Calu3 (cell line): ENCODE measurements around the gene AGA. TPM values are rescaled to one million over a fixed set of nuclear protein-coding genes. Genes with fewer than 3 reads are reported as not detected.

ENCODE experiments used
- BruUV-seq: library from RNA; stranded (reverse); fragments of 400-500 nt; replicated peaks from 2 replicates; lab custom pipeline; 2021; lab: Mats Ljungman, UMichigan
- CTCF ChIA-PET: fragments of 300-600 bp; sonication (Branson Sonifier 250); formaldehyde crosslinking; loops from one replicate; lab custom pipeline; 2022; ENCODE audit warnings: antibody characterized with exemption; lab: Charles Lee
- DNase-seq: peaks from one replicate; pipeline ENCODE4 v3.0.0; 2022
- H3K27ac Mint-ChIP-seq: one replicate; pipeline ENCODE4 v1.8.0; 2022; ENCODE audit warnings: mixed read lengths; ENCODE audit not compliant: unreplicated experiment
- H3K27me3 Mint-ChIP-seq: one replicate; pipeline ENCODE4 v1.8.0; 2022; ENCODE audit warnings: mixed read lengths; ENCODE audit not compliant: unreplicated experiment
- H3K36me3 Mint-ChIP-seq: one replicate; pipeline ENCODE4 v1.8.0; 2022; ENCODE audit warnings: mild to moderate bottlenecking, moderate library complexity, mixed read lengths; ENCODE audit not compliant: insufficient read depth, unreplicated experiment
- H3K4me1 Mint-ChIP-seq: one replicate; pipeline ENCODE4 v1.8.0; 2022; ENCODE audit warnings: mild to moderate bottlenecking, low read depth, mixed read lengths; ENCODE audit not compliant: unreplicated experiment
- H3K4me3 Mint-ChIP-seq: one replicate; pipeline ENCODE4 v1.8.0; 2022; ENCODE audit warnings: mild to moderate bottlenecking, low read depth, moderate library complexity, mixed read lengths; ENCODE audit not compliant: unreplicated experiment
- H3K9me3 Mint-ChIP-seq: one replicate; pipeline ENCODE4 v1.8.0; 2022; ENCODE audit warnings: low read depth, mixed read lengths; ENCODE audit not compliant: unreplicated experiment
- CTCF ChIP-seq: fragments of 200-600 bp; IDR thresholded peaks from one replicate; pipeline ENCODE4 v1.8.0; 2022; ENCODE audit warnings: antibody characterized with exemption; ENCODE audit not compliant: unreplicated experiment
- intact Hi-C: fragments of 100-400 bp; cut with micrococcal nuclease; formaldehyde crosslinking; loops from one replicate; pipeline ENCODE4 v1.10.0; 2022; ENCODE audit not compliant: unreplicated experiment
- total RNA-seq: library from RNA; stranded (reverse); gene quantifications from 2 replicates; pipeline ENCODE4 v1.2.3, GENCODE V29; 2022

AGA gene
- total RNA-seq, 1 experiment from 2014 or later = 21.5 TPM

- Mint-ChIP-seq H3K27me3 (no peaks in the 10 kb centered on the region), H3K9me3 (no peaks in the 10 kb centered on the region), H3K36me3 (no peaks in the 10 kb centered on the region), H3K4me1 (peaks cover 47% of the 10 kb centered on the region), H3K4me3 (no peak overlapping the region), H3K27ac (no peak overlapping the region)
- intact Hi-C loops = no loop called here
- BruUV-seq = no TSS peak
- TF ChIP-seq CTCF = no peak
- no peak for DNase-seq
- CTCF ChIA-PET = no interaction called here
Observed at GRCh38 chr4:177487977-177488376, 45.7 kb upstream of the AGA start.

- no peaks in the 10 kb centered on the region for H3K27me3 Mint-ChIP-seq
- peak overlapping the region; percentile 81 for H3K27ac Mint-ChIP-seq
- CTCF ChIA-PET = no interaction called here
- no TSS peak for BruUV-seq
- H3K4me1 Mint-ChIP-seq = peaks cover 49% of the 10 kb centered on the region
- no peaks in the 10 kb centered on the region for H3K36me3 Mint-ChIP-seq
- intact Hi-C loops = no loop called here
- TF ChIP-seq CTCF = no peak
- no peak for DNase-seq
- no peak overlapping the region for H3K4me3 Mint-ChIP-seq
- H3K9me3 Mint-ChIP-seq = no peaks in the 10 kb centered on the region
Observed at GRCh38 chr4:177485528-177485927, 43.3 kb upstream of the AGA start.

GRCh38 chr4:177484613-177485021, 42.4 kb upstream of the AGA start:
- CTCF ChIA-PET = interaction anchor here (0.8 to 1.5 kb wide), 2 partner anchors 14 to 42 kb away, joined by 4 to 5 read pairs; partner anchors contain the start of gene AGA
- intact Hi-C loops = loop anchor here (5.0 kb wide), 1 partner anchor 37 kb away; no protein-coding TSS in a partner anchor
- BruUV-seq = no TSS peak
- Mint-ChIP-seq H3K36me3 (no peaks in the 10 kb centered on the region), H3K27me3 (no peaks in the 10 kb centered on the region), H3K4me1 (peaks cover 49% of the 10 kb centered on the region), H3K4me3 (no peak overlapping the region), H3K9me3 (no peaks in the 10 kb centered on the region), H3K27ac (peak overlapping the region; percentile 81)
- TF ChIP-seq CTCF = no peak
- peak; percentile 22 for DNase-seq

- Mint-ChIP-seq H3K36me3 (no peaks in the 10 kb centered on the region), H3K27ac (no peak overlapping the region)
- no TSS peak for BruUV-seq
Observed at GRCh38 chr4:177483760-177484159, 41.5 kb upstream of the AGA start.

More at GRCh38 chr4:177483760-177484159, 41.5 kb upstream of the AGA start:
- Mint-ChIP-seq H3K4me1 (peaks cover 49% of the 10 kb centered on the region), H3K27me3 (no peaks in the 10 kb centered on the region), H3K4me3 (no peak overlapping the region), H3K9me3 (no peaks in the 10 kb centered on the region)
- intact Hi-C loops = loop anchor here (5.0 kb wide), 1 partner anchor 36 kb away; no protein-coding TSS in a partner anchor
- no peak for TF ChIP-seq CTCF
- CTCF ChIA-PET = interaction anchor here (1.5 kb wide), 1 partner anchor 41 kb away, joined by 5 read pairs; the partner anchor contains the start of gene AGA
- no peak for DNase-seq
